Measurements from ENCODE around the gene CENPF. TPM values are rescaled to one million over a fixed set of nuclear protein-coding genes. Genes with fewer than 3 reads are reported as not detected.

Gene CENPF
- total and polyA plus RNA-seq, 2 experiments from 2014 or later, result 123 to 376 TPM

GRCh38 chr1:214633686-214634085 is 30.7 kb downstream of the CENPF start:
- Histone ChIP-seq H3K9me2 (ENCODE audit: insufficient read depth) (no peaks in the 10 kb centered on the region), H3K4me2 (no peak overlapping the region), H3K36me3 (ENCODE audit: insufficient read depth) (peaks cover 77% of the 10 kb centered on the region), H3K4me3 (no peak overlapping the region), H3K27me3 (ENCODE audit: insufficient read depth) (no peaks in the 10 kb centered on the region), H2AFZ (no peak overlapping the region), H3K27ac (ENCODE audit: low read depth) (no peak overlapping the region; the same call in 1 of the 2 replicates), H3F3A (replicated peaks; ENCODE audit: low read depth) (peaks cover 2% of the 10 kb centered on the region; the same call in 1 of the 2 replicates), H3K79me2 (replicated peaks; ENCODE audit: insufficient read depth) (peaks cover 6% of the 10 kb centered on the region), H3K4me1 (ENCODE audit: insufficient read depth) (no peaks in the 10 kb centered on the region), H4K20me1 (replicated peaks; ENCODE audit: insufficient read depth) (peaks cover 23% of the 10 kb centered on the region)
- H3K4me3 Mint-ChIP-seq, result no peak overlapping the region
- no peak for DNase-seq (ENCODE audit: low spot score)
- H3K4me1 Mint-ChIP-seq, result no peaks in the 10 kb centered on the region; the same call in 2 of the 3 replicates
- H3K9me3 Mint-ChIP-seq, result no peaks in the 10 kb centered on the region
- H3K27ac Mint-ChIP-seq, result no peak overlapping the region
- ATAC-seq, result no peak
- H3K36me3 Mint-ChIP-seq (ENCODE audit: low read depth), result peaks cover 84% of the 10 kb centered on the region
- no peaks in the 10 kb centered on the region for H3K27me3 Mint-ChIP-seq (ENCODE audit: insufficient read depth, low read depth, poor library complexity)
- no peak for TF ChIP-seq CTCF (conservative IDR thresholded peaks at IDR 0.05; ENCODE audit: low read depth in 2 of 2)
- no peak for TF ChIP-seq ZNF331 (CRISPR knock-in tag; IDR thresholded peaks at IDR 0.05; ENCODE audit: low read depth)
- no peak for TF ChIP-seq ZNF462 (CRISPR knock-in tag; IDR thresholded peaks at IDR 0.05)
- TF ChIP-seq ETS1 (IDR thresholded peaks at IDR 0.05), result no peak
- no peak for TF ChIP-seq EZH2phosphoT487 (IDR thresholded peaks at IDR 0.05; ENCODE audit: unreplicated experiment)
- TF ChIP-seq, protein P1, sequence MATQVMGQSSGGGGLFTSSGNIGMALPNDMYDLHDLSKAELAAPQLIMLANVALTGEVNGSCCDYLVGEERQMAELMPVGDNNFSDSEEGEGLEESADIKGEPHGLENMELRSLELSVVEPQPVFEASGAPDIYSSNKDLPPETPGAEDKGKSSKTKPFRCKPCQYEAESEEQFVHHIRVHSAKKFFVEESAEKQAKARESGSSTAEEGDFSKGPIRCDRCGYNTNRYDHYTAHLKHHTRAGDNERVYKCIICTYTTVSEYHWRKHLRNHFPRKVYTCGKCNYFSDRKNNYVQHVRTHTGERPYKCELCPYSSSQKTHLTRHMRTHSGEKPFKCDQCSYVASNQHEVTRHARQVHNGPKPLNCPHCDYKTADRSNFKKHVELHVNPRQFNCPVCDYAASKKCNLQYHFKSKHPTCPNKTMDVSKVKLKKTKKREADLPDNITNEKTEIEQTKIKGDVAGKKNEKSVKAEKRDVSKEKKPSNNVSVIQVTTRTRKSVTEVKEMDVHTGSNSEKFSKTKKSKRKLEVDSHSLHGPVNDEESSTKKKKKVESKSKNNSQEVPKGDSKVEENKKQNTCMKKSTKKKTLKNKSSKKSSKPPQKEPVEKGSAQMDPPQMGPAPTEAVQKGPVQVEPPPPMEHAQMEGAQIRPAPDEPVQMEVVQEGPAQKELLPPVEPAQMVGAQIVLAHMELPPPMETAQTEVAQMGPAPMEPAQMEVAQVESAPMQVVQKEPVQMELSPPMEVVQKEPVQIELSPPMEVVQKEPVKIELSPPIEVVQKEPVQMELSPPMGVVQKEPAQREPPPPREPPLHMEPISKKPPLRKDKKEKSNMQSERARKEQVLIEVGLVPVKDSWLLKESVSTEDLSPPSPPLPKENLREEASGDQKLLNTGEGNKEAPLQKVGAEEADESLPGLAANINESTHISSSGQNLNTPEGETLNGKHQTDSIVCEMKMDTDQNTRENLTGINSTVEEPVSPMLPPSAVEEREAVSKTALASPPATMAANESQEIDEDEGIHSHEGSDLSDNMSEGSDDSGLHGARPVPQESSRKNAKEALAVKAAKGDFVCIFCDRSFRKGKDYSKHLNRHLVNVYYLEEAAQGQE (IDR thresholded peaks at IDR 0.05; ENCODE audit: unreplicated experiment), result no peak
- TF ChIP-seq STAT1 (IDR thresholded peaks at IDR 0.05; ENCODE audit: unreplicated experiment), result no peak
- TF ChIP-seq JUNB (IDR thresholded peaks at IDR 0.05; ENCODE audit: unreplicated experiment), result no peak
- TF ChIP-seq POLR2AphosphoS5 (IDR thresholded peaks at IDR 0.05; ENCODE audit: low read depth), result no peak
- no peak for TF ChIP-seq CREB1 (CRISPR knock-in tag; IDR thresholded peaks at IDR 0.05; ENCODE audit: low read depth)
- TF ChIP-seq EZH2 (IDR thresholded peaks at IDR 0.05; ENCODE audit: low read depth, unreplicated experiment), result no peak
- no peak for TF ChIP-seq ZNF114 (CRISPR knock-in tag; IDR thresholded peaks at IDR 0.05)
- TF ChIP-seq NANOG (IDR thresholded peaks at IDR 0.05; ENCODE audit: borderline replicate concordance), result no peak

All from GM23338 (cell line).